Measurements from ENCODE around the gene PCSK4.
"Not testable (repeated sequence)": the region's sequence is repeated elsewhere in the genome, so short reads cannot be mapped to it uniquely, and the experiment has no call there.

PCSK4 gene

DNA sequence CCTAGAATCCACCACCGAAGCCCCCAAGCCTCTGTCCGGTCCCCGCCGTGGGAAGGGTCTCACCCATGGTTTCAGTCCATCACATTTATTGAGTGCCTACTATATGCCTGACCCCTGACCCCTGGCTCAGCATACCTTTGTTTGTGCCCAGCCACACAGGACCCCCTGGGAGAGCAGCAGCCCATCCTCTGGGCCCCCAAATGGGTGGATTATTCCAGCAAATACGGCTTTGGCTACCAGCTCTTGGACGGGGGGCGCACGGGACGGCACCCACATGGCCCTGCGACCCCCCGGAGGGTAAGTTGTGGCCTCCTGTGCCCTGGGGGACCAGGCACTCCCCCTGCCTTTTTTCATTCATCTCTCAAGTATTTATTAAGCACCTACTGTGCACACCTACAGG, 41.4 kb upstream of the PCSK4 start:
- TF ChIP-seq, protein P1, sequence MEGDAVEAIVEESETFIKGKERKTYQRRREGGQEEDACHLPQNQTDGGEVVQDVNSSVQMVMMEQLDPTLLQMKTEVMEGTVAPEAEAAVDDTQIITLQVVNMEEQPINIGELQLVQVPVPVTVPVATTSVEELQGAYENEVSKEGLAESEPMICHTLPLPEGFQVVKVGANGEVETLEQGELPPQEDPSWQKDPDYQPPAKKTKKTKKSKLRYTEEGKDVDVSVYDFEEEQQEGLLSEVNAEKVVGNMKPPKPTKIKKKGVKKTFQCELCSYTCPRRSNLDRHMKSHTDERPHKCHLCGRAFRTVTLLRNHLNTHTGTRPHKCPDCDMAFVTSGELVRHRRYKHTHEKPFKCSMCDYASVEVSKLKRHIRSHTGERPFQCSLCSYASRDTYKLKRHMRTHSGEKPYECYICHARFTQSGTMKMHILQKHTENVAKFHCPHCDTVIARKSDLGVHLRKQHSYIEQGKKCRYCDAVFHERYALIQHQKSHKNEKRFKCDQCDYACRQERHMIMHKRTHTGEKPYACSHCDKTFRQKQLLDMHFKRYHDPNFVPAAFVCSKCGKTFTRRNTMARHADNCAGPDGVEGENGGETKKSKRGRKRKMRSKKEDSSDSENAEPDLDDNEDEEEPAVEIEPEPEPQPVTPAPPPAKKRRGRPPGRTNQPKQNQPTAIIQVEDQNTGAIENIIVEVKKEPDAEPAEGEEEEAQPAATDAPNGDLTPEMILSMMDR (IDR thresholded peaks at IDR 0.05; ENCODE audit: extremely low read depth, insufficient read depth, missing control alignments) = no peak
- no peak for DNase-seq (ENCODE audit: low spot score)
- in situ Hi-C loops (cut with MboI; ENCODE audit: low pct_unique_long_range_greater_than_20kb, low sequenced_read_pairs, unreplicated experiment) = no loop called here

DNA sequence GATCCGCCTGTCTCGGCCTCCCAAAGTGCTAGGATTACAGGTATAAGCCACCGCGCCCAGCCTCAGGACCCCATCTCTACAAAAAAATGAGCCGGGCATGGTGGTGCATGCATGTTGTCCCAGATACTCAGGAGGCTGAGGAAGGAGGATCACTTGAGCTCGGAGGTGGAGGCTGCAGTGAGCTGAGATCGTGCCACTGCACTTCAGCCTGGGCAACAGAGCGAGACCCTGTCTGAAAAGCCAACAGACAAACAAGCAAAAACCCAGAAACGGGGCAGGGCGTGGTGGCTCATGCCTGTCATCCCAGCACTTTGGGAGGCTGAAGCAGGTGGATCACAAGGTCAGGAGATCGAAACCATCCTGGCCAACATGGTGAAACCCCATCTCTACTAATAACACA, 40.7 kb upstream of the PCSK4 start:
- DNase-seq (ENCODE audit: low spot score); in situ Hi-C loops (cut with MboI; ENCODE audit: low pct_unique_long_range_greater_than_20kb, low sequenced_read_pairs, unreplicated experiment): not testable (repeated sequence)

DNA sequence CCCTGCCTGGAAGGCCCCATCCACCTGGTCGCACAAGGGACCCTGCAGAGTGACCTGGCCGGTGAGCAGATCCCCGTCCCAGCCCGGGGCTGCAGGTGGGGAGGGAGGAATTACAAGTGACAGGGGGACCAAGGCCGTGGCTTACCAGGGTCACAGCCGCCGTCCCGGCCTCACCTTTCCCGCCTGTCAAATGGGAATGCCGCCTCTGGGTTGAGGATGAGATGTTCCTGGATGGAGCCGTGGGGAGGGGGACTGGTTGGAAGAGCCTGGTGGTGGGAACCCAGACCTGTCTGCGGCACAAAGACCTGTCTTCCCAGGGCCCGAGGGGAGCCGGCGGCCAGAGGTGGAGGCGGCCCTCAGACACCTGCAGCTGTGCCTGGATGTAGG, 39.3 kb upstream of the PCSK4 start:
- in situ Hi-C loops (cut with MboI; ENCODE audit: low pct_unique_long_range_greater_than_20kb, low sequenced_read_pairs, unreplicated experiment) = no loop called here
- TF ChIP-seq, protein P1 (IDR thresholded peaks at IDR 0.05; ENCODE audit: extremely low read depth, insufficient read depth, missing control alignments) = no peak
- no peak for DNase-seq (ENCODE audit: low spot score)

DNA sequence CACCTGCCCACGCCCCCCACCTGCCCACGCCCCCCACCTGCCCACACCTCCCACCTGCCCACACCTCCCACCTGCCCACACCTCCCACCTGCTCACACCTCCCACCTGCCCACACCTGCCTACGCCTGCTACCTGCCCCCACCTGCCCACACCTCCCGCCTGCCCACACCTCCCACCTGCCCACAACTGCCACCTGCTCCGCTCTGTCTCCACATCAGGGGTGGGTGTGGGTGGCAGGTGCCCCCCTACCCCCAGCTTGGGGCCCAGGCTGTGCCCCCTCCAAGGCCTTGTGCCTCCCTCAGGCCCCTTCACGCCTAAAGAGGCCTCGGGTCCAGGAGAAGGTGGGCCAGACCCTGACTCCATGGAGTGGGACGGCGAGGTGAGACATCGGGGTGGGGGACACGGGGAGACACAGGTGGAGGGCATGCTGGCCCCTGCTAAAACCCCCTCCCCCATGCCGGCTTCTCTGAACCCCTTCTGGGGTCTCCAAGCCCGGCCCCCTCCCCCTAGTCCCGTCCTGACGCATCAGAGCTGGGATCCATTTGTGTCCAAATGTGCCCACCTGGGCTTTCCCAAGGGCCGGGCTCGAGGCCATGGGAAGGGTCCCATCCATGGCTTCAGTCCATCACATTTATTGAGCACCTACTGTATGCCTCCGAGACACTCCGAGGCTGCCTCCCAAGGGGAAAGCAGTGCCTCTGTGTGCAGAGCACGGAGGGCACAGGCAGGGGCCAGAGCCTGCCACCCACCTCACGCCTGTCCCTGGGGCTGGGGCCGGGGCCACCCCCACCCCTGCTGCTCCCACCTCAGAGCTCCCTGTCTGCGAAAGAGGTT, 38.7 kb upstream of the PCSK4 start:
- TF ChIP-seq, protein P1 (IDR thresholded peaks at IDR 0.05; ENCODE audit: extremely low read depth, insufficient read depth, missing control alignments) = no peak
- no peak for DNase-seq (ENCODE audit: low spot score)
- in situ Hi-C loops (cut with MboI; ENCODE audit: low pct_unique_long_range_greater_than_20kb, low sequenced_read_pairs, unreplicated experiment) = no loop called here

DNA sequence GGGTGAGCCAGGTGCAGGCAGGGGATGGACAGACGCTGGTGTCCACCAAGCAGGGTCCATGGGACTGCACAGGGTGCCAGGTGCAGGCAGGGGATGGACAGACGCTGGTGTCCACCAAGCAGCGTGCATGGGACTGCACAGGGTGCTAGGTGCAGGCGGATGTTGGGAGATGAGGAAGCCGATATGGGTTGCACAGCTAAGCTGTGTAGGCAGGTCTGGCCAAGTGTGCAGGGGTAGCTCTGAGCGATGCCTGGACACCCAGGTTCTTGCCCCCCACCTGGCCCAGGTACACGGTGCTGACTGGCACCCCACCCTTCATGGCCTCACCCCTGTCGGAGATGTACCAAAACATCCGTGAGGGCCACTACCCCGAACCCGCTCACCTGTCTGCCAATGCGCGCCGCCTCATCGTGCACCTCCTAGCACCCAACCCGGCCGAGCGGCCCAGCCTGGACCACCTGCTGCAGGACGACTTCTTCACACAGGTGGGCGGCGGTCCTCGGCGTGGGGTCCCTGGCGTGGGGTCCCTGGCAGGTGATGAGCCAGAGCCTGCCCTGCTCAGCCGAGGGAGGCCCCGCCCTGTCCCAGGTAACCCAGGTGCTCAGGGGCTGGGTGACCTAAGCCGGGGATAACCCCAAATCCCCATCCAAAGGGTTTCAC, 37.6 kb upstream of the PCSK4 start:
- no peak for DNase-seq (ENCODE audit: low spot score)
- TF ChIP-seq, protein P1 (IDR thresholded peaks at IDR 0.05; ENCODE audit: extremely low read depth, insufficient read depth, missing control alignments) = no peak
- in situ Hi-C loops (cut with MboI; ENCODE audit: low pct_unique_long_range_greater_than_20kb, low sequenced_read_pairs, unreplicated experiment) = no loop called here

DNA sequence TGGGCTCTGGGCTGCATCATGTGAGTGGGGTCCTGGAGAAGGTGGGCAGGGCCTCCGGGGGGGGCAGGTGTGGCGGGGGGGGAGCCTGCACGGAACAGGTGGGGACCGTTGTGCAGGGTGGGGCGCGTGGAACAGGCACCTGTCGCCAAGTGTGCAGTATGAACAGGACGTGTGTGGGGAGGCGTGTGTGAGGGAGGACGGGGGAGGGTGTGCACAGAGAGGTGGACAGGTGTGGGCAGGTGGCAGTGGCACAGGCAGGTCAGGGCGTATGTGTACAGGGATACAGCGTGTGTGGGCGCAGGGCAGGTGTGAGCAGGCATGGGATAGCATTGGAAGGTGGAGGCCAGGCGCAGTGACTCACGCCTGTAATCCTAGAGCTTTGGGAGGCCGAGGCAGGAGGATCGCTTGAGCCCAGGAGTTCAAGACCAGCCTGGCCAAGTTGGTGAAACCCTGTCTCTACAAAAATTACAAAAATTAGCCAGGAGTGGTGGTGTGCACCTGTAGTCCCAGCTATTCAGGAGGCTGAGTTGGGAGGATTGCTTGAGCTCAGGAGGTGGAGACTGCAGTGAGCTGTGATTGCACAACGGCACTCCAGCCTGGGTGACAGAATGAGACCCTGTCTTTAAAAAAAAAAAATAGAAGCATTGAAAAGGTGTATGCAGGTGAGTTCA, 37.0 kb upstream of the PCSK4 start:
- TF ChIP-seq, protein P1 (IDR thresholded peaks at IDR 0.05; ENCODE audit: extremely low read depth, insufficient read depth, missing control alignments) = no peak
- DNase-seq (ENCODE audit: low spot score) = no peak
- in situ Hi-C loops (cut with MboI; ENCODE audit: low pct_unique_long_range_greater_than_20kb, low sequenced_read_pairs, unreplicated experiment) = no loop called here
